Sigmoid colon (tissue), 7 donors: ENCODE measurements around the gene SPATS2L. TPM values are rescaled to one million over a fixed set of nuclear protein-coding genes. Genes with fewer than 3 reads are reported as not detected.

ENCODE experiments used
- DNase-seq: peaks from one replicate; pipeline ENCODE4 v3.0.0-alpha.2; 2019
- H3K27ac ChIP-seq, 4 donors: fragments of 200-600 bp; sonication (generic); one replicate each; pipeline ENCODE4 v1.5.1; 2016 to 2019; ENCODE audit warnings: mild to moderate bottlenecking in 1 of 4
- H3K27me3 ChIP-seq, 3 donors: fragments of 200-600 bp; sonication (generic); one replicate each; pipeline ENCODE4 v1.5.1; 2019; ENCODE audit warnings: mild to moderate bottlenecking in 1 of 3
- H3K36me3 ChIP-seq, 4 donors: fragments of 200-600 bp; sonication (generic); one replicate each; pipeline ENCODE4 v1.5.1; 2016 to 2019
- H3K4me1 ChIP-seq, 4 donors: fragments of 200-600 bp; sonication (generic); one replicate each; pipeline ENCODE4 v1.5.1; 2017 to 2019
- H3K4me3 ChIP-seq, 4 donors: fragments of 200-600 bp; sonication (generic); one replicate each; pipeline ENCODE4 v1.5.1; 2017 to 2019; ENCODE audit warnings: mild to moderate bottlenecking in 2 of 4, moderate library complexity in 1 of 4
- H3K9me3 ChIP-seq, 4 donors: fragments of 200-600 bp in 3 of 4; sonication (generic) in 3 of 4; one replicate each; pipeline versions ENCODE4 v1.5.1 to v1.6.1; 2013 to 2019
- CTCF ChIP-seq, 4 experiments: fragments of 450-650 bp in 3 of 4; fragments of 200-600 bp in 1 of 4; IDR thresholded peaks; one replicate each; pipeline ENCODE4 v1.5.1; 2016 to 2019; ENCODE audit warnings: antibody characterized with exemption in 4 of 4, mild to moderate bottlenecking in 3 of 4, moderate library complexity in 2 of 4
- EP300 ChIP-seq, 4 donors: sonication (generic); formaldehyde crosslinking; IDR thresholded peaks; one replicate each; pipeline ENCODE4 v1.6.1; 2017; ENCODE audit warnings: antibody characterized with exemption in 4 of 4
- POLR2A ChIP-seq, 2 donors: fragments of 450-650 bp; IDR thresholded peaks; one replicate each; pipeline ENCODE4 v1.6.1; 2016; ENCODE audit warnings: antibody characterized with exemption in 2 of 2, mild to moderate bottlenecking in 2 of 2, moderate library complexity in 2 of 2
- POLR2AphosphoS5 ChIP-seq, 4 donors: sonication (generic); formaldehyde crosslinking; IDR thresholded peaks; one replicate each; pipeline ENCODE4 v1.6.1; 2017; ENCODE audit warnings: antibody characterized with exemption in 4 of 4
- WGBS, 2 donors: extraction: QIAGEN DNeasy Blood & Tissue Kit; methylation state at CpG; one replicate each; pipeline ENCODE4 v1.1.7; 2013; 5-methylcytosine and 5-hydroxymethylcytosine counted together
- intact Hi-C: fragments of 100-400 bp; cut with DNase I; formaldehyde crosslinking; loops from one replicate; pipeline ENCODE4 v1.15.1; 2023
- polyA plus RNA-seq, 3 donors: library from polyadenylated mRNA; stranded (reverse); fragments of 200-250 nt; gene quantifications; one replicate each; pipeline ENCODE4 v1.2.3, GENCODE V29; 2013
- total RNA-seq, 4 donors: library from RNA; depleted of rRNA; stranded (reverse); fragments of >200 nt; gene quantifications; one replicate each; pipeline ENCODE4 v1.1.0, GENCODE V29; 2016
- donor health status: healthy with polysubstance abuse.
- donor health status: Bipolar disorder and iron deficiency.
- donor health status: healthy.

Gene SPATS2L
- total and polyA plus RNA-seq, 7 donors, result 63.5 to 305 (median 104) TPM

GRCh38 chr2:200523604-200524003 is 217.1 kb downstream of the SPATS2L start:
- Histone ChIP-seq H3K27ac (no peak overlapping the region), H3K36me3 (no peaks in the 10 kb centered on the region), H3K4me1 (peaks cover 0 to 14% (median 9%) of the 10 kb centered on the region in 4 donors), H3K9me3 (no peaks in the 10 kb centered on the region), H3K4me3 (no peak overlapping the region), H3K27me3 (no peaks in the 10 kb centered on the region)
- TF ChIP-seq POLR2A (IDR thresholded peaks at IDR 0.05), result no peak
- TF ChIP-seq EP300 (IDR thresholded peaks at IDR 0.05), result no peak
- TF ChIP-seq CTCF (IDR thresholded peaks at IDR 0.05), result no peak
- TF ChIP-seq POLR2AphosphoS5 (IDR thresholded peaks at IDR 0.05), result no peak
- no peak for DNase-seq
- intact Hi-C loops, result no loop called here
- WGBS, 2 donors, result 22 to 66% methylated on average over 2 of the region's 2 CpGs

DNA sequence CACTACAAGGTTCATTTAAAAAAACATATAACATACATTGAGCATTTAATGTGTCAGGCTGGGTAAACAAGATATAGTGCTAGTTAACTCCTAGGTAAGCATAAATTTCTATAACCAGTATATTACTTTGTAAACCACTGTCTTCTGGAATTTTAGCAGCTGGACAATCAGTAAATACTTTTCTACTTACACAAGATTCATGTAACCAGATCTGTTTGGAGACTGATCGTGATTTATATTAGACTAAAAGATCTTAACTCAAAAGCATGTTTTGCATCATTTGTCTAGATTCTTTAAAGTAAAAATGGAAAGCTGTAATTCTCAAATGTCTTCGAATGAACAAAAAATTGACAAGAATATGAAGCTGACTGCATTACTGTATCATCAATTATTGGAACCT is 218.6 kb downstream of the SPATS2L start:
- H3K4me3 ChIP-seq, result peak overlapping the region in 3 of 4 donors; percentile 55 to 88 (median 74)
- no peak for TF ChIP-seq POLR2A (IDR thresholded peaks at IDR 0.05)
- no peak for TF ChIP-seq EP300 (IDR thresholded peaks at IDR 0.05)
- TF ChIP-seq POLR2AphosphoS5 (IDR thresholded peaks at IDR 0.05), result no peak
- no peak for TF ChIP-seq CTCF (IDR thresholded peaks at IDR 0.05)
- no peak overlapping the region for H3K27ac ChIP-seq
- H3K4me1 ChIP-seq, result peaks cover 0 to 14% (median 9%) of the 10 kb centered on the region in 4 donors
- H3K27me3 ChIP-seq, result no peaks in the 10 kb centered on the region
- no peaks in the 10 kb centered on the region for H3K9me3 ChIP-seq
- H3K36me3 ChIP-seq, result no peaks in the 10 kb centered on the region
- DNase-seq, result no peak
- intact Hi-C loops, result loop anchor here (5.0 kb wide), 1 partner anchor 287 kb away; the partner anchor contains the start of gene BZW1
- WGBS, 2 donors, result 26 to 71% methylated on average over 2 of the region's 2 CpGs

GRCh38 chr2:200525551-200525881 is 219.0 kb downstream of the SPATS2L start:
- Histone ChIP-seq H3K9me3 (no peaks in the 10 kb centered on the region), H3K4me3 (peak overlapping the region; percentile 55 to 88 (median 71)), H3K27ac (peak overlapping the region; percentile 56 to 64 (median 60)), H3K36me3 (no peaks in the 10 kb centered on the region), H3K27me3 (no peaks in the 10 kb centered on the region), H3K4me1 (peaks cover 0 to 14% (median 9%) of the 10 kb centered on the region in 4 donors)
- TF ChIP-seq POLR2A (IDR thresholded peaks at IDR 0.05), result no peak
- TF ChIP-seq CTCF (IDR thresholded peaks at IDR 0.05), result no peak
- no peak for TF ChIP-seq POLR2AphosphoS5 (IDR thresholded peaks at IDR 0.05)
- no peak for TF ChIP-seq EP300 (IDR thresholded peaks at IDR 0.05)
- 17 to 20% methylated on average over 7 of the region's 7 CpGs for whole genome bisulfite sequencing, 2 donors
- intact Hi-C loops, result loop anchor here (5.0 kb wide), 1 partner anchor 287 kb away; the partner anchor contains the start of gene BZW1
- DNase-seq, result no peak

DNA sequence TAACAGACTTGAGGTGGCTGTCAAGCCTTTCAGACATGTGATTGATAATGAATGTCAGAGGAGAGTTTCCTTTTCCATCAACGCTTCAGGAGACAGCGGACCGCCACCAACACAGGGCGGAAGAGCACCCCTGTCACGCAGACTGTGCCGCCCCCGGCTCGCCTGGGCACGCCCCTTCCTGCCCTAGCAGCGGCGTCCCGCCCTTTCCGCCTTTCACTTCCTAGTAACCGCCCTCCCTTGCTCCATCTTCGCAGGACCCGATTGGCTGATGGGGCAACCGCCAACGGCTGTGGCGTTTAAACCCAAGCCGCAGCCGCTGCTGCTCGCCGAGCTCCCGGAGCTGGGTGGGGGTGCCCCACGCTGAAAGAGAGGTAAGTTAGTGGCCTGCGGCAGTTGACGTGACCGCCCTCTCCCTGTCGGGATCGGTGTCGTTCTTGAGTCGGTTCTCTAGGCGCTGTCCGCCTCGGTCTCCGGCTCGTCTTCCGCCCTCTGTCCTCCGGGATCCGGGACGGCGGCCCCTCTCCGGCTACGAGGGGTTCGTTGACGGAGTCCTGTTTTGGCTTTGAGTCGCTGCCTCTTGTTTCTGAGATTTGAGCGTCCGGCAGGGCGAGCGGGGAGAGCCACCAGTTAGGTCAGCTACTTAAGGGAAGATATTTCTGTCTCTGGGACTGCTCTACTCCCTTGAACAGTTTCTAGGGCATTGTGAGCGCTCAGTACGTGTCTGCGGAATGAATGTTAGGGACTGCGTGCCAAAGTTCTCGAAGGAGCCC is 219.6 kb downstream of the SPATS2L start, which contains the start of gene SGO2:
Gene SGO2, plus strand, starts transcription at position 326 of the 770 bp plus-strand sequence. CDS start 6,769 bp downstream, outside the sequence.
- no peaks in the 10 kb centered on the region for H3K9me3 ChIP-seq
- peak; percentile 58 to 74 for TF ChIP-seq POLR2A (IDR thresholded peaks at IDR 0.05)
- TF ChIP-seq POLR2AphosphoS5 (IDR thresholded peaks at IDR 0.05), result peak; percentile 85 to 95 (median 90)
- TF ChIP-seq EP300 (IDR thresholded peaks at IDR 0.05), result no peak
- no peak for TF ChIP-seq CTCF (IDR thresholded peaks at IDR 0.05)
- peak within 1 kb of the TSS; percentile 56 to 64 (median 60) for H3K27ac ChIP-seq
- H3K36me3 ChIP-seq, result no peaks in the 10 kb centered on the region
- WGBS, 2 donors, result 0 to 1% methylated on average over 56 of the region's 56 CpGs
- H3K4me3 ChIP-seq, result peak within 1 kb of the TSS; percentile 55 to 88 (median 71)
- H3K27me3 ChIP-seq, result no peaks in the 10 kb centered on the region
- intact Hi-C loops, result loop anchor here (5.0 kb wide), 1 partner anchor 286 kb away; the partner anchor contains the start of gene BZW1
- peak; percentile 97 for DNase-seq
- peaks cover 0 to 14% (median 9%) of the 10 kb centered on the region in 4 donors for H3K4me1 ChIP-seq
